ENCODE measurements around the gene RELN.

DNA sequence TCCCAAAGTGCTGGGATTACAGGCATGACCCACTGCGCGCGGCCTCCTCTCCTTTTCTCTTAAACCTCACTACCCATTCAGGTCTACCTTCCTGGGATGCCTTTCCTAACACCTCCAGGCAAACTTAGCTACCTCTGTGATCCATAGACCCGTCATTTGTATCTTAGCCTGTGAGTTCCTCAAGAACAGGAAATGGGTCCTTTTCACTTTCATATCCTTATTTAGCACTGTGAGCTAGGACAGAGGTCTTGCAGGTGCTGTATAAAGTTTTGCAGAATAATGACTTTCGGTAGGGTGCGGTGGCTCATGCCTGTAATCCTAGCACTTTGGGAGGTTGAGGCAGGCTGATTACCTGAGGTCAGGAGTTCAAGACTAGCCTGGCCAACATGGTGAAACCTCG lies 215.7 kb downstream of the RELN start:
- TF ChIP-seq EZH2phosphoT487 (IDR thresholded peaks at IDR 0.05; ENCODE audit: low read depth, severe bottlenecking, unreplicated experiment) = no peak
- TF ChIP-seq, protein P1, sequence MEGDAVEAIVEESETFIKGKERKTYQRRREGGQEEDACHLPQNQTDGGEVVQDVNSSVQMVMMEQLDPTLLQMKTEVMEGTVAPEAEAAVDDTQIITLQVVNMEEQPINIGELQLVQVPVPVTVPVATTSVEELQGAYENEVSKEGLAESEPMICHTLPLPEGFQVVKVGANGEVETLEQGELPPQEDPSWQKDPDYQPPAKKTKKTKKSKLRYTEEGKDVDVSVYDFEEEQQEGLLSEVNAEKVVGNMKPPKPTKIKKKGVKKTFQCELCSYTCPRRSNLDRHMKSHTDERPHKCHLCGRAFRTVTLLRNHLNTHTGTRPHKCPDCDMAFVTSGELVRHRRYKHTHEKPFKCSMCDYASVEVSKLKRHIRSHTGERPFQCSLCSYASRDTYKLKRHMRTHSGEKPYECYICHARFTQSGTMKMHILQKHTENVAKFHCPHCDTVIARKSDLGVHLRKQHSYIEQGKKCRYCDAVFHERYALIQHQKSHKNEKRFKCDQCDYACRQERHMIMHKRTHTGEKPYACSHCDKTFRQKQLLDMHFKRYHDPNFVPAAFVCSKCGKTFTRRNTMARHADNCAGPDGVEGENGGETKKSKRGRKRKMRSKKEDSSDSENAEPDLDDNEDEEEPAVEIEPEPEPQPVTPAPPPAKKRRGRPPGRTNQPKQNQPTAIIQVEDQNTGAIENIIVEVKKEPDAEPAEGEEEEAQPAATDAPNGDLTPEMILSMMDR (IDR thresholded peaks at IDR 0.05; ENCODE audit: poor library complexity) = no peak

All from hepatocyte (in vitro differentiated cells).